GDM1 (cell line): ENCODE results near the gene EVC.
"Not testable (repeated sequence)": the region's sequence is repeated elsewhere in the genome, so short reads cannot be mapped to it uniquely, and the experiment has no call there.

ENCODE experiments used
- DNase-seq: peaks from one replicate; lab custom pipeline; 2025; lab: John Stamatoyannopoulos, UW

EVC gene

GRCh38 chr4:5787311-5787710 is 76.3 kb downstream of the EVC start:
- DNase-seq: no peak

- no peak for DNase-seq
Measured at GRCh38 chr4:5788144-5788543, 77.1 kb downstream of the EVC start.

- DNase-seq: no peak
Measured at GRCh38 chr4:5789141-5789540, 78.1 kb downstream of the EVC start.

- DNase-seq: no peak
Measured at GRCh38 chr4:5790546-5790857, 79.5 kb downstream of the EVC start.

- no peak for DNase-seq
Measured at GRCh38 chr4:5791654-5792053, 80.7 kb downstream of the EVC start.

GRCh38 chr4:5793514-5793913 is 82.5 kb downstream of the EVC start:
- DNase-seq: no peak

- DNase-seq: no peak
Measured at GRCh38 chr4:5795580-5795979, 84.6 kb downstream of the EVC start.

GRCh38 chr4:5796976-5797375 is 86.0 kb downstream of the EVC start:
- no peak for DNase-seq

GRCh38 chr4:5797866-5798265 is 86.9 kb downstream of the EVC start:
- no peak for DNase-seq

- no peak for DNase-seq
Measured at GRCh38 chr4:5798462-5798861, 87.5 kb downstream of the EVC start.

GRCh38 chr4:5798946-5799345 is 87.9 kb downstream of the EVC start:
- DNase-seq: no peak

- DNase-seq: no peak
Measured at GRCh38 chr4:5799406-5799805, 88.4 kb downstream of the EVC start.

- no peak for DNase-seq
Measured at GRCh38 chr4:5800496-5800895, 89.5 kb downstream of the EVC start.

- DNase-seq: no peak
Measured at GRCh38 chr4:5801696-5802095, 90.7 kb downstream of the EVC start.

- no peak for DNase-seq
Measured at GRCh38 chr4:5802565-5802964, 91.6 kb downstream of the EVC start.

GRCh38 chr4:5804656-5805055 is 93.7 kb downstream of the EVC start:
- DNase-seq: no peak

GRCh38 chr4:5805270-5805669 is 94.3 kb downstream of the EVC start:
- DNase-seq: no peak

GRCh38 chr4:5808081-5808741 is 97.2 kb downstream of the EVC start:
- no peak for DNase-seq

- DNase-seq: no peak
Measured at GRCh38 chr4:5809216-5809776, 98.3 kb downstream of the EVC start.

GRCh38 chr4:5810151-5810550 is 99.2 kb downstream of the EVC start:
- no peak for DNase-seq

GRCh38 chr4:5810770-5811430 is 99.9 kb downstream of the EVC start:
- DNase-seq: no peak

GRCh38 chr4:5812057-5812456 is 101.1 kb downstream of the EVC start:
- DNase-seq: not testable (repeated sequence)

- DNase-seq: peak; percentile 50
Measured at GRCh38 chr4:5812506-5813229, 101.7 kb downstream of the EVC start.
